NCI-H187 treated with DMSO at 0.1 percent for 48 hours (cell line): ENCODE measurements around the gene VPS37D.
"Not testable (repeated sequence)": the region's sequence is repeated elsewhere in the genome, so short reads cannot be mapped to it uniquely, and the experiment has no call there.

Experiments
- DNase-seq: peaks from one replicate; lab custom pipeline; 2025; lab: John Stamatoyannopoulos, UW

VPS37D gene

GRCh38 chr7:73667344-73668102 is at the start of gene VPS37D:
Gene VPS37D (plus strand): TSS chr7:73667831. CDS start chr7:73667959, 128 bp downstream.
- DNase-seq = peak; percentile 24

- DNase-seq = no peak
Observed at GRCh38 chr7:73618538-73618937, 49.1 kb upstream of the VPS37D start.

- not testable (repeated sequence) for DNase-seq
Observed at GRCh38 chr7:73619394-73619793, 48.2 kb upstream of the VPS37D start.

- DNase-seq = no peak
Observed at GRCh38 chr7:73621168-73622063, 46.2 kb upstream of the VPS37D start.

- no peak for DNase-seq
Observed at GRCh38 chr7:73622527-73622908, 45.1 kb upstream of the VPS37D start.

GRCh38 chr7:73622909-73623797 is 44.5 kb upstream of the VPS37D start:
- DNase-seq = no peak

- DNase-seq = peak; percentile 66
Observed at GRCh38 chr7:73623798-73624668, 43.6 kb upstream of the VPS37D start, which contains the start of gene MLXIPL. Gene MLXIPL (minus strand): TSS chr7:73624522. CDS start chr7:73624492, 30 bp downstream.

GRCh38 chr7:73624669-73625001 is 43.0 kb upstream of the VPS37D start:
- no peak for DNase-seq

GRCh38 chr7:73625276-73625675 is 42.4 kb upstream of the VPS37D start:
- no peak for DNase-seq

- no peak for DNase-seq
Observed at GRCh38 chr7:73626814-73627213, 40.8 kb upstream of the VPS37D start.

- no peak for DNase-seq
Observed at GRCh38 chr7:73628504-73628903, 39.1 kb upstream of the VPS37D start.

GRCh38 chr7:73631558-73631957 is 36.1 kb upstream of the VPS37D start:
- DNase-seq = no peak

GRCh38 chr7:73633323-73633722 is 34.3 kb upstream of the VPS37D start:
- no peak for DNase-seq

- DNase-seq = no peak
Observed at GRCh38 chr7:73633844-73634243, 33.8 kb upstream of the VPS37D start.

GRCh38 chr7:73635428-73636200 is 32.0 kb upstream of the VPS37D start:
- no peak for DNase-seq

GRCh38 chr7:73638911-73639310 is 28.7 kb upstream of the VPS37D start:
- DNase-seq = no peak

- no peak for DNase-seq
Observed at GRCh38 chr7:73642834-73643233, 24.8 kb upstream of the VPS37D start.

- no peak for DNase-seq
Observed at GRCh38 chr7:73644688-73645286, 22.8 kb upstream of the VPS37D start.

- DNase-seq = no peak
Observed at GRCh38 chr7:73645643-73646174, 21.9 kb upstream of the VPS37D start.
